ENCODE results near the gene LAMTOR1.
"Not testable (repeated sequence)": the region's sequence is repeated elsewhere in the genome, so short reads cannot be mapped to it uniquely, and the experiment has no call there.

Gene LAMTOR1

DNA sequence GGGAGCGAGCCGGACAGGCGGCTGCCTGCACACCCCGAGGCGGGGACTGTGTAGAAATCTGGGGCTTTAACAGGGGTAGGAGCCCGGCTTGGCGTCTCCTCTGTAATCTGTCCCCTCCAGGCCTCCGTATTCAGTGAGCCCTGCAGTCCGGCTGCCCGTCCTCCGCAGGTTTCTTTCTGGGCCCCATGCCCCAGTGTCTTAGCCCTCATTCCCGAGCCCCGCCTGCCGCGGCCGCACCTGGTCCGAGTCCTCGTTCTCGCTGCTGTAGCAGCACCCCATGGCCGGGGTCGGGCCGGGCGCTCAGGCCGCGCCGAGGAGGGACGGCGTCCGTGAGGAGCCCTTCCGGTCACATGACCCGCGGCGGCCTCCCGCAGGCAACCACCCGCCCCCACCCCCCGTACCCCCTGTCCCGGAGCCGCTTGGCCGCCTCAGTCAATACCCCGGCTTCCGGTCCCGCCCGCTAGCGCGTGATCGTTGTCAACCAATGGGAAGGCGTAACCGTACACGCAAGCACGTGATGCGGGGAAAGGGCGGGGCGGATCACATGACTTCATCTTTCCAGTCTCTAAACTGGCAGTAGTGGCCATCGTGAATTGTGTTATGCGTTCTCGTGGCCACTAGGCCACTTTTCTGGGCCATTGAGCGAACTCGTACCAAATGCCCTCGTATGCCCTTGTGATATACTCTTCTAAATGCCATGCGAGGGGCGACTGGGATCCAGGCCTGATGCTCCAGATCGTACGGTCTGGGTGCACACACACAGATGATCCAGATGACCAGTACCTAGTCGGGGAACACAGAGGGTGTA, at the start of gene LAMTOR1:
Gene LAMTOR1, minus strand, starts transcription at position 352 of the 808 bp plus-strand sequence. Its CDS starts 73 bp downstream, at position 279.
- DNase-seq = peak; percentile 99 to 100

GRCh38 chr11:72150882-72151281, 47.8 kb upstream of the LAMTOR1 start:
- no peak for DNase-seq

GRCh38 chr11:72146625-72147024, 43.5 kb upstream of the LAMTOR1 start:
- DNase-seq = no peak

DNA sequence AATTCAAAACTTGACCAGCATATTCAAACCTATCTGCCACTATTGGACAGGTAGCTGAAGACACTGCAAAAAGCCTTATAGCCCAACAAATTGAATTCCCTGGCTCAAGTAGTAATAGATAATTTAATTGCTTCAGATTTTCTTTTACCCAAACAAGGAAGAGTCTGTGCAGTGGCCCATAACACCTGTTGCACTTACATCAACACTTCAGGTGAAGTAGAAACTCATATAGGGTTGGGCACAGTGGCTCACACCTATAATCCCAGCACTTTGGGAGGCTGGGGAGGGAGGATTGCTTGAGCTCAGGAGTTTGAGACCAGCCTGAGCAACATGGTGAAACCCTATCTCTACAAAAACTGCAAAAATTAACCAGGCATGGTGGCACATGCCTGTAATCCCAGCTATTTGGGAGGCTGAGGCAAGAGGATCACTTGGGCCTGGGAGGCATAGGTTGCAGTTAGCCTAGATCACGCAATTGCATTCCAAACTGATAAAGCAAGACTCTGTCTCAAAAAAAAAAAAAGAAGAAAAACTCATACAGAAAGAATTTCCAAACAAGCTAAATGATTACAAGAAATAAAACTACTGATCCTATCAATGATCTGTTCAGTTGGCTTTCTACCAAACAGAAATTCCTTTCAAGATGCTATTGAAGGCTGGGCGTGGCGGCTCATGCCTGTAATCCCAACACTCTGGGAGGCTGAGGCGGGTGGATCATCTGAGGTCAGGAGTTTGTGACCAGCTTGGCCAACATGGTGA, 41.9 kb upstream of the LAMTOR1 start:
- DNase-seq = no peak

DNA sequence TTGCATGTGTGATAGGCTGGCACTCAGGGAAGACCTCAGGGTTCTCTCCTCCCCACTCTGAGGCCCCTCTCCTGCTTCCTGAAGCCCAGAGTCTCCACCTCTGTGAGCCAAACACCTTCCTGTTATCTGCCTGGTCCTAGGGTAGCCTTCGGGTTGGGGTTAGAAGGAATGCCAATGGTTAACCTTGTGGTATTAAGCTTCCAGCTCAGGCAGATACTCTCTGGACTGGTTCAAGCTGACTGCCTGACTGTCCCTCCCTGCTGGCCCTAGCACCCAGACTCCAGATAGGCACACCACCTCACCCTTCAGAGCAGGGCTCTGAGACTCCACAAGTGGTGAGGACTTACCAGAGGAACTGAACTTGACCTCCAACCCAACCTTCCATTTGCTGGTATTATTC, 39.4 kb upstream of the LAMTOR1 start:
- DNase-seq = not testable (repeated sequence)

GRCh38 chr11:72142086-72142485, 39.0 kb upstream of the LAMTOR1 start:
- not testable (repeated sequence) for DNase-seq

- DNase-seq = no peak
Observed at GRCh38 chr11:72141066-72141465, 38.0 kb upstream of the LAMTOR1 start.

GRCh38 chr11:72140661-72141060, 37.6 kb upstream of the LAMTOR1 start:
- no peak for DNase-seq

DNA sequence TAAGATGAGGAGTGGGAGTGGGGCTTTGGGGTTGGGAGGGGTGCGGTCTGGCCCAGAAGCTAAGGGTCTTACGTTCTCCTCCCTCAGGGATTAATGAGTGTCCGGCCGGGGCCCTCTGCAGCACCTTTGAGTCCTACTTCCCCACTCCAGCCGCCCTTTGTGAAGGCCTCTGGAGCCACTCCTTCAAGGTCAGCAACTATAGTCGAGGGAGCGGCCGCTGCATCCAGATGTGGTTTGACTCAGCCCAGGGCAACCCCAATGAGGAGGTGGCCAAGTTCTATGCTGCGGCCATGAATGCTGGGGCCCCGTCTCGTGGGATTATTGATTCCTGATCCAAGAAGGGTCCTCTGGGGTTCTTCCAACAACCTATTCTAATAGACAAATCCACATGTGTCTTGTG, 36.4 kb upstream of the LAMTOR1 start:
- DNase-seq = no peak

DNA sequence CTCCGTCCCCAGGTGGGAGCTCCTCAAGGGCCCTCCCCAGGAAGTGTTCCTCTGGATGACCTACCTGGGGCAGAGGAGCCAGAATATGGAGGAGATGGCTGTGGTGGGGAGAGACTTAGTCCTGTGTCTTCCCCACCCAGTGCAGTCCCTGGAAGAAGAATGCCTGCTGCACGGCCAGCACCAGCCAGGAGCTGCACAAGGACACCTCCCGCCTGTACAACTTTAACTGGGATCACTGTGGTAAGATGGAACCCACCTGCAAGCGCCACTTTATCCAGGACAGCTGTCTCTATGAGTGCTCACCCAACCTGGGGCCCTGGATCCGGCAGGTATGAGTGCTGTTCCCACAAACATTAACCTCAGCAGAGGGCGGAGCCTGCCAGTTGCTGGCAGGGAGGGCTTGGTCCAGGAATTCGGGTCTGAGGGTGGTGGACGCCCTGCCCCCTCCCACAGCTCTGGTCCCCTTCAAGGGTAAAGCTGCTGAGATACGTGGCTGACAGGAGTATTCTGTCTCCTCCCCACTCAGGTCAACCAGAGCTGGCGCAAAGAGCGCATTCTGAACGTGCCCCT, 35.8 kb upstream of the LAMTOR1 start:
- DNase-seq = no peak

DNA sequence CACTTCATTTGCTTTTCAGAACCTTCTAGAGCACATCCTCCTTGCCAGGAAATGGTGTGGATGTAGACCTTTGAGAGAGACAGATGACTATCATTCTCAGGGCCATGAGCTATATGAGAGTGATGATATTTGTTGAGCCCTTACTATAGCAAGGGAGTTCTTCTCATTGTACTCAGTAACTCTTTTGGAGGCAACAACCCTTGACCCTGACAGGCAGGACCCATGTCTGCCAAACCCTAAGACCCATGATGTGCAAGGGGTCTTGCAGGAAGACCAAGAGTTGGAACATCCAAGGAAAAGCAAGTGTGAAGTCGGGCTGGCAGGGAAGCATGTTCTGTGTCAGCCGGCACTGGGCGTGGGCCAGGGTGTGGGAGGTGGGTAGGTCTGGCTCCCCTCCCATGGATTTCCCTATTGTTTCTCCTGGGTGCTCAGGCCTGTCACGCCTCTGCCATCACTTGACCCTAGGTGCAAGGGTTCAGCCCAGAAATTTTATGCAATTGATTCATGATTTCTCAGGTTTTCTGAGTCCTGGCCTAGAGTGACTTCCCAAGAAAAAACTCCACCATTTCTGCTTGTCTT, 33.7 kb upstream of the LAMTOR1 start:
- no peak for DNase-seq

DNA sequence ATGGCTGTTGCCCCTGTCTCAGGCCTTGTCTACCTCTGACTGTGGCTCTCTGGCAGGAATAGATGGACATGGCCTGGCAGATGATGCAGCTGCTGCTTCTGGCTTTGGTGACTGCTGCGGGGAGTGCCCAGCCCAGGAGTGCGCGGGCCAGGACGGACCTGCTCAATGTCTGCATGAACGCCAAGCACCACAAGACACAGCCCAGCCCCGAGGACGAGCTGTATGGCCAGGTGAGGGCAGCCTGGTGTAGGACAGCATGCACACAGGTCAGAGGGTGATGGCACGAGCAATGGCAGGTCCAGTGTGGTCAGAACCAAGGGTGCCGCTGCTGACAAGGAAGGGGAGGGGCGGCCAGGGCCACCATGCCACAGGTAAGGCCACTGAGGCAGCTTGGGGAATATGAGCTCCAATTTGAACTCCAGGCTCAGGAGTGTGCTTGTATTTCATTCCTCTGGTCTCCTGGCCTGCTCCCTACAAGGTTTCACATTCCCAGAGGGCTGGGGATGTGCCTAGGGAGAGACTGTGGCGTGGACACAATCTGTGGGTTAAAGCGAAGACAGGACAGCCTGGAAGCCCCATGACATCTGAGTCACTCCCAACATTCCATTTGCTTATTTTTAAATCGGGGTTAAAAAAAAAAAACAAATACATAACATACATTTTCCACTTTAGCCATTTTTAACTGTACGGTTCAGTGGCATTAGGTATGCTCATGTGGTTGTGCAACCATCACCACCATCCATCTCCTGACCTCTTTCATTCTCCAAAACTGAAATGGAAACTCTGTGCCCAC, 33.0 kb upstream of the LAMTOR1 start:
- DNase-seq = no peak

- not testable (repeated sequence) for DNase-seq
Observed at GRCh38 chr11:72135473-72135872, 32.4 kb upstream of the LAMTOR1 start, which contains the start of gene FOLR3. Gene FOLR3 (plus strand): TSS chr11:72135725. CDS start chr11:72135953, 228 bp downstream.

- no peak for DNase-seq
Observed at GRCh38 chr11:72132646-72133045, 29.5 kb upstream of the LAMTOR1 start.

DNA sequence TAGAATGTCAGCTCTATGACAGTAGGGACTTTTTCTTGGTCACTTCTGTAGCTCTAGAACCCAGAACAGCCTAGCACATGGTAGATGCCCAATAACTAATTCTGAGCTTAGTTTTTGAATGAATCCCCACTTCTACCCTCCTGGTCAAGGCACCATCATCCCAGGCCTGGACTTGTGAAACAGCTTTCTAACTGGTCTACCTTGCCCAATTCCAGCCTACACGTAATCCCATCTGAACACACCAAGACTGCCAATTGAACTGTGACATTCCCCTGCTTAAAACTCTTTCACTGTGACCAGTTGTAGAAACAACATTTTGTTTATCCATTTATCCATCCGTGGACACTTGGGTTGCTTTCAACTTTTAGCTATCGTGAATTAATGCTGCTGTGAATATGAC, 26.3 kb upstream of the LAMTOR1 start:
- DNase-seq = no peak

- DNase-seq = no peak
Observed at GRCh38 chr11:72127923-72128322, 24.8 kb upstream of the LAMTOR1 start.

DNA sequence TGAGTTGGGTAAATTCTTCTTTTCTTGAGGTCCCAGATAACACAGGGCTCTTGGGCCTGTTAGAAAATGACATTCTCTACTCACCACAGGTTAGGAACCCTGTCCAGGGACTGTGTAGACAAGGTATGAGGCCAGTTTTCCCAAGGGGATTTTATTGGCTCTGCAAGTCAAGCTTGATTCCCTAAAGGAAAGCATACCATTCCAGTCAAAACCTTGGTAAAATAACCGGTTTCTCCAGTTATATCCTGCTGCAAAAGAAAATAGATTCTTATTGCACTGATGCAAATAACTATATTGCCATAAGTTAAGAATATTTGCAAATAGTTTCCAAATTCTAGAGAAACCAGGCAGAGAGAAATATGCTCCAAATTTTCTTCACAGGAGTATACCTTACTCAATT, 22.9 kb upstream of the LAMTOR1 start:
- DNase-seq = no peak

- DNase-seq = no peak
Observed at GRCh38 chr11:72124046-72124445, 20.9 kb upstream of the LAMTOR1 start.

DNA sequence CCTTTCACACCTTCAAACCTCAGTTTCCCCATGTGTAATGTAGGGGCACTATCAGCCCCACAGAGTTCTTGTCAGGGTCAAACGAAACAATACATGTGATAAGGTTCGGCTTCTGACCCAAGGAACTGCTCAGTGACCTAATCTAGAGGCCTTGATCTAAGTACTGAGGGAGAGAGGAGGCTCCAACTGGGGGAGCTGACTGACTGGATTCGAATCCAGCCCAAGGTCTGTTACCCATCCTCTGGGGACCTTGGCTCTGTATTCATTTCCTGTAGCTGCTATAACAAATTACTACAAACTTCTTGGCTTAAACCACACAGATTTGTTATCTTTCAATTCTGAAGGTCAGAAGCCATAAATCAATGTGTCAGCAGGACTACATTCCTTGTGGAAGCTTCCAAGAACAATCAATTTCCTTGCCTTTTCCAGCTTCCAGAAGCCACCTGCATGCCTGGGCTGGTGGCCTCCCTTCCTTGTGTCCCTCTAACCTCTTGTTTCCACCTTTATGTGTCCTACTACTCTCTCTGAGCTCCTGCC, 20.1 kb upstream of the LAMTOR1 start:
- DNase-seq = no peak

GRCh38 chr11:72122607-72123006, 19.5 kb upstream of the LAMTOR1 start:
- DNase-seq = no peak

DNA sequence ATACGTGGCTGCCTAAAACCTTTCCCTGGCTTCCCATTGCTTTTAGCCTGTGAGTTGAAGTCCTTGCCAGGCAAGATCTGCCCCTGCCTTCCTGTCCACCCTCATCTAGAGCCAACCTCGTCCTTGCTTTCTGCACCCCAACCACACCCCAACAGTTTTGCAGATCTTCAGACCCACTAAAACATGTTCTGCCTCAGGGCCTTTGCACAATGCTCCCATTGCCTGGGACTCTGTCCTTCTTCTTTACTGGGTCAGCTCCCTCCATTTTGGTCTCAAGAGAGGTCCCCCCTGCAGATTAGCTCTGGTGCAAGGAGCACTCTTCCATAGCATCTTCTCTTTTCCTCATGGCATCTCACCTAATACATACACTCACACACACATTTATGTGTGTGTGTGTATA, 17.8 kb upstream of the LAMTOR1 start:
- DNase-seq = no peak

DNA sequence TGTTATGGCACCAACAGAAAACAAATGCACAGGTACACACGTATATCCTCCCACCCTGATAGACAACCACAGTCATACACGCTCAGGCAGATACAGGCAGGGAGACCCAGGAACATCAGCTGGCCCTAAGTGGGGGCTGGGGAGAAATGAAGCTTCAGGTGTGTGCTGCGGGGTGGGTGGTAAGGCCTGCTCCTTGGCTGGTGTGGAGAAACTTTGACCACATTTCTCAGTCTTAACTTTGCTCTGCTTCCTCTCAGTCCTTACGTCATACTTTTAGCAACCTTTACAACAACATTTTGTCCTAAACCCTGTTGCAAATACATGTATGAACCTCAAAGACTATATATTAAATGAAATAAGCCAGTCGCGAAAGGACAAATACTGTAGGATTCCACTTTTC, 16.1 kb upstream of the LAMTOR1 start:
- no peak for DNase-seq

All from SHP77 (cell line).